Fibroblast of lung (primary cell): ENCODE results near the gene SEMA5A.
A peak's percentile ranks its signal among the peaks of the same experiment; 100 is the strongest.

Experiments
- EZH2 ChIP-seq: IDR thresholded peaks from 2 replicates; pipeline ENCODE4 v1.5.1; 2012; ENCODE audit warnings: low read length, control low read depth, mild to moderate bottlenecking; ENCODE audit errors: missing control alignments
- TF ChIP-seq, protein P1 (sequence below), 2 donors: IDR thresholded peaks in 1 of 2; conservative IDR thresholded peaks in 1 of 2; 1 replicate in 1 of 2; 2 replicates in 1 of 2; pipeline ENCODE4 v1.5.1; 2011 to 2012; ENCODE audit warnings: low read length in 2 of 2, control low read depth in 1 of 2, inconsistent platforms in 1 of 2, low read depth in 1 of 2, mild to moderate bottlenecking in 1 of 2

DNA sequence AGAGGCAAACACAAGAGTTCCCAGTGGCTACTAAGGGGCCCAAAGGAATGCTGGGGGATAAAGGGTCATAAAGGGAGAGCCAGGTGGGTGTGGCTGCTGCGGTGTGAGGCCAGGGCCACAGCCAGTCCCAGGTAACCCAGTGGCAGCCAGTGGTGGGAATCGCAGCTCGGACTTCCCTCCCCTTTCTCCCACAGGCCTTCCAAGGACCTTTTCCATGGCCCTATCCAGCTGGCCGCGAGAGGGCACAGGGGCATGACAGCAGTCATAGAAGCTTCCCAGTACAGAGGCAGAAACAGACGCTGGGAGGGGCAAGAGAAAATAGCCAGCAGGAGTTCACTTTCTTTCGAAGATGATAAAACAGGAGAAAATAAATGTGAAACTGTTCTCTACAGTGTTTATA, 257.6 kb downstream of the SEMA5A start:
- TF ChIP-seq, protein P1, sequence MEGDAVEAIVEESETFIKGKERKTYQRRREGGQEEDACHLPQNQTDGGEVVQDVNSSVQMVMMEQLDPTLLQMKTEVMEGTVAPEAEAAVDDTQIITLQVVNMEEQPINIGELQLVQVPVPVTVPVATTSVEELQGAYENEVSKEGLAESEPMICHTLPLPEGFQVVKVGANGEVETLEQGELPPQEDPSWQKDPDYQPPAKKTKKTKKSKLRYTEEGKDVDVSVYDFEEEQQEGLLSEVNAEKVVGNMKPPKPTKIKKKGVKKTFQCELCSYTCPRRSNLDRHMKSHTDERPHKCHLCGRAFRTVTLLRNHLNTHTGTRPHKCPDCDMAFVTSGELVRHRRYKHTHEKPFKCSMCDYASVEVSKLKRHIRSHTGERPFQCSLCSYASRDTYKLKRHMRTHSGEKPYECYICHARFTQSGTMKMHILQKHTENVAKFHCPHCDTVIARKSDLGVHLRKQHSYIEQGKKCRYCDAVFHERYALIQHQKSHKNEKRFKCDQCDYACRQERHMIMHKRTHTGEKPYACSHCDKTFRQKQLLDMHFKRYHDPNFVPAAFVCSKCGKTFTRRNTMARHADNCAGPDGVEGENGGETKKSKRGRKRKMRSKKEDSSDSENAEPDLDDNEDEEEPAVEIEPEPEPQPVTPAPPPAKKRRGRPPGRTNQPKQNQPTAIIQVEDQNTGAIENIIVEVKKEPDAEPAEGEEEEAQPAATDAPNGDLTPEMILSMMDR (conservative IDR thresholded peaks at IDR 0.05 in 1 of 2, IDR thresholded peaks at IDR 0.05 in 1 of 2; ENCODE audit: low read depth in 1 of 2, low read length in 2 of 2), result peak in 1 of 2 donors; percentile 5
- no peak for TF ChIP-seq EZH2
